GM11168 (cell line): ENCODE results near the gene TIGD2.

Experiments
- in situ Hi-C: fragments of 300-500 bp; cut with MboI; formaldehyde crosslinking; loops from one replicate; pipeline ENCODE4 v1.12.0; 2022; ENCODE audit warnings: low sequenced_read_pairs; ENCODE audit not compliant: unreplicated experiment

The TIGD2 gene

DNA sequence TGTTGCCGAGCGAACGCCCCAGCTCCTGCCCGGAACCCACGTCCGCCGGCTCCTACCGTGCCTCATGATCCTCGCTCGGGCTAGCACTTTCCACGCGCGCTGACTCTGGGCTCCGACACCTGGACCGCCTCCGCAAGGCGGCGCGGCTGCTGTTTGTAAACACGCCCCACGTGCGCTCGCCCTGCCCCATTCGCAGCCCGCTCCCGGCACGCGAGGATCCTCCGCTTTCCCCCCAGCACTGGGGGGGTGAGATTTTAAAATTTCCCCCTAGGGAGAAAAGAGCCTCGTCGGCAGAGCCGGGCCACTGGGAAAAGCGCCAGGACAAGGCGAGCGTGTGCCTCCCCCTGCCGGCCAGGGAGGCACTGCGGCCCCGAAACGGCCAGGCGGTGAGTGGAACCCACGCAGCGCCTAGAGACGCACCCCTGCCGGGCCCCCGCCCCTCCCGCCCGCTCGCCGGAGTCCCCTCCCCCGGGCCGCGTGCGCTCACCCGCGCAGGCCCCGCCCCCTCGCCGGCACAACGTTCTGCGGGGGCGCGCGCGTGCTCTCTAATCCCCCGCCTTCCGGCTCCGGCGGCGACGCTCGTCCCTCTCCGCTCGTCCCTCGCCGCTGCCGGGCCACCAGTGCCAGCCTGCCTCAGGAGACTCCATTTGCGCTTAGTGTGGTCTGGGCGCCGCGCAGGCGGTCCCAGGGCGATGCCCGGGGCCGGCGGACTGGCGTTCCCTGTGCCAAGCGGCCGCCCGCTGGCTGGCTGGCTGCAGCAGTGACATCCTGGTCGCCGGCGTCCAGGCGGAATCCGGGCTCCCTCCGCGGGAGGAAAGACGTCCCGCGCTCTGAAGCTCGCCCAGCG lies at the start of gene TIGD2:
Gene TIGD2 (plus strand): TSS at position 548 of the 847 bp plus-strand sequence. CDS start 1,442 bp downstream, outside the sequence.
- in situ Hi-C loops, result loop anchor here (10.0 kb wide), 1 partner anchor 706 kb away; no protein-coding TSS in a partner anchor

- in situ Hi-C loops, result no loop called here
Measured at GRCh38 chr4:89064848-89065247, 46.5 kb upstream of the TIGD2 start.

GRCh38 chr4:89067417-89067816 lies 43.9 kb upstream of the TIGD2 start:
- in situ Hi-C loops, result no loop called here

DNA sequence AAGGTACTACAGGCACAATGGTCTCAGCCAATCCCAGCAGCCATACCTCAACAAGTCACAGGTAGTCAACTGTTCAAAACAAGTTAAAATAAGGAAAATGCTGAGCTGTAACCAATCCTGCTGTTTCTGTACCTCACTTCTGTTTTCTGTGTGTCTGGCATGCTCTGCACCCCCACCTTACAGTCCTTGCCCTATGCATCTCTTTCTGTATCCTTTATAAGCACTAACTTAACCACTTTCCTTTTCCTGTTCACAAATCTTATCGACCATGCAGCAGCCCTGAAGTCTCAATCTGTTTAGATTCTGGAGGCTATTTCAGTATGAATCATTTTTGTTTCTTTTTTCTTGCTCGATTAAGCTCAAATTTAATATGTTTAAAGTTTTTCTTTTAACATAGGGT lies 41.9 kb upstream of the TIGD2 start:
- in situ Hi-C loops, result no loop called here

DNA sequence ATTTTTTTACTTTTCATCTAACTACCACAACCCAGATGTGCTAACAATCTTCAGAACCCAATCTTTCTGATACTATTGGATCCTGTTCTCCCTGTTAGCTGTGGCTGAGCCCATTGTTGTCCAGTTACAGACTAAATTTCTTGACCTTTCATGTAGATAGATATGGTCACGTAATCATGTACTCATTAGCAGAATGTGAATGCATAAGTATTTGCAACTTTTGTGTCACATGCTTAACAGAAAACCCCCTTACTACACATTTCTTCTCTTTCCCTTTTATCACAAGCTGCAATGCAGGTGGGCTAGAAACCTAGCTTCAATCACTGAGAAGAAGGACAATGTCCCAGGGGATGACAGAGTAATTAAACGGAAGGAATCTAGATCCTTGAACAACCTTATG lies 41.3 kb upstream of the TIGD2 start:
- in situ Hi-C loops, result no loop called here

DNA sequence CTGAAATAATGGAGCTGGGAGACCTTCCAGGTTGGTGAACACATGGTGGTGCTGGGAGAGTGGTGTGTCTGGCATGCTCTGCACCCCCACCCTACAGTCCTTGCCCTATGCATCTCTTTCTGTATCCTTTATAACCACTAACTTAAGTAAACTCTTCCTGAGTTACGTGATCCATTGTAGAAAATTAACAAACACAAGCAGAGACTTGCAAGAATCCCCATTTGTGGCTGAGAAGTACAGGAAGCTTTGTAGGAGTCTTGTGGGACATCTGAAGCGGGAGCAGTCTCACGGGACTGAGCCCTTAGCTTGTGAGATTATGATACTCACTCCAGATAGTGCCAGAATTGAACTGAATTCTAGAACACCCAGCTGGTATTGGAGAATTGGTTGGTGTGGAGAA lies 40.0 kb upstream of the TIGD2 start:
- in situ Hi-C loops, result no loop called here

DNA sequence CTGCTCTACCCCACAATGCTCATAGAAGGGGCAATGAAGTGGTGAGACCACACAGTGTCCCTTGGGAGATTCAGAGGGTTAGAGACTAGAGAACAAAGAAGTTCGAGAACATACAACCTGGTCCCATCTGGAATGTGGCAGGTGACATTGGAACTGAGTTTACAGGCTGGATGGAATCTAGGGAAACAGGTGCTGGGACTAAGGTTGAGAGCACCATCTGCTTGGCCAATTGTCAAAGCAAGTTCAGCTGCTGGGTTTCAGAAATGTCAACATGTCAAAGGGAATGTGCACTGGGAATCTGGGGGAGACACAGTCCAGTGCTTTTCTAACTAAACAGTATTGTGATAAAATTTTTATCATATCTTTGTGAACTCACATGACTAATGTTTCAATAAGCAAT lies 38.4 kb upstream of the TIGD2 start:
- in situ Hi-C loops, result no loop called here

- in situ Hi-C loops, result no loop called here
Measured at GRCh38 chr4:89077761-89078160, 33.6 kb upstream of the TIGD2 start.

GRCh38 chr4:89078300-89078699 lies 33.0 kb upstream of the TIGD2 start:
- in situ Hi-C loops, result no loop called here

- in situ Hi-C loops, result no loop called here
Measured at GRCh38 chr4:89099034-89099433, 12.3 kb upstream of the TIGD2 start.

- in situ Hi-C loops, result no loop called here
Measured at GRCh38 chr4:89099471-89099870, 11.9 kb upstream of the TIGD2 start.

GRCh38 chr4:89100853-89101252 lies 10.5 kb upstream of the TIGD2 start:
- in situ Hi-C loops, result no loop called here

DNA sequence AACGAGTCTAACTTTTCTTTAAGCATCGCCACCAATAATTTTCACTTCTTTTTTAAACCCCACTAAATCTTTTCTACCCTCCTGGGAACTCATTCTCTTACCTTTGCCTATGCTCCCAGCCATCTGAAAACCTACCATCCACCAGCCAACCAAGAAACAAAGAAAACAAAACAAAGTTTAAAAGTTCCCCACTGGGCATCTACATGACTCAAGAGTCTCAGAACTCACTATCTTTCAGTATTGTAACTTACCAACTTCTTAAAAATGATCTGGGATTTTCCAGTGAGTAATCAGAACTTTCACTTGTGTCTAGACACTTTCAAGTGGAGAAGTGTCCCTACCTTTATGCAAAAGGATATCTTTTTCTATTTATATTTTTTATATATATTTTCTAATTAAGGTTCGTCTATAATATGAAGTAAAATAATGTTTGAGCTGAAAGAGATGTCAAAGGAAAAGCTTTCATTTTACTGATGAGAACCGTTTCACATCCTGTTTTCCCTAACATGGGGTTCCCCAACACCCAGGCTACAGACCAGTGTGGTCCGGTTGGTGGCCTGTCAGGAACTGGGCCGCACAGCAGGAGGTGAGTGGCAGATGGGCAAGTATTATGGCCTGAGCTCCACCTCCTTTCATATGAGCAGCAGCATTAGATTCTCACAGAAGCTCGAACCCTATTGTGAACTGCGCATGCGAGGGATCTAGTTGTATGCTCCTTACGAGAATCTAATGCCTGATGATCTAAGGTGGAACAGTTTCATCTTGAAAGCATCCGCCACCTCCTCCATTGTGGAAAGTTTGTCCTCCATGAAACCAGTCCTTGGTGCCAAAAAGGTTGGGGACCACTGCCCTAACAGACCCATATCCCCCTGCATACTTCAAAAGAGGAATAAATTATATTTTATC lies 9.8 kb upstream of the TIGD2 start:
- in situ Hi-C loops, result no loop called here

DNA sequence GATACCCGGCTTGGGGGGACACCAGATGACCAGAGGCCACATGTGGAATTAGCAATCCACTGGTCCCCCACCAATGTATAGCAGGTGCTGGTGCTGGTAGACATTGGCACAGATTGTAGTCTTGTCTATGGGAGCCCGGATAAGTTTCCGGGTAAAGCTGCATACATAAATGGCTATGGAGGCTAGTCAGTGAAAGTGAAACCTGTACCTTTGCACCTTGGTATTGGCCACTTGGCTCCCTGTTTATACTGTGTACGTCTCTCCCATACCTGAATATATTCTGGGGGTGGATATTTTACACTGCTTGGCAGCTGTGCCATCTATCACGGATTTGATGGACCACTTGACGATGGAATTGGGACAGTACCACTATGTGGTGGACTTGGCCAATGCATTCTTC lies 5.6 kb upstream of the TIGD2 start:
- in situ Hi-C loops, result no loop called here

DNA sequence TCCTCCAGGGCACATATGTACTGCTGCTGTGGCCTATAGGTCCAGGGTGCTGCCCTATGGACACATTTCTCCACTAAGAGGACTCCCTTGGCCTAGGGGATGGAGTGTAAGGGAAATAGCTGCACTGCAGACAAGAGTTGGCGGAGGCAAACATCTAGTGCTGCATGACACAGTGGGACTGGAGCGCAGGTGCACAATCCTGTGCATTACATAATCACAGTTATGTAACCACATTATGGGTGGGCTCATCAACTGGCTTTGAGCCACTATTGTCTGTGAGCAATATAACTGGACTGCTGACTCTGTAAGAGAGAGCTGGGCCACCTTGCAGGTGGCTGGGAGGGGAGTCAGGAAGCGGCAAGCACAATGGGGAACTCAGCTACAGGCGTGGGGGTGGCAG lies 3.2 kb upstream of the TIGD2 start:
- in situ Hi-C loops, result no loop called here

- in situ Hi-C loops, result loop anchor here (10.0 kb wide), 1 partner anchor 705 kb away; no protein-coding TSS in a partner anchor
Measured at GRCh38 chr4:89109841-89110540, 1.3 kb upstream of the TIGD2 start.

- in situ Hi-C loops, result loop anchor here (10.0 kb wide), 1 partner anchor 706 kb away; no protein-coding TSS in a partner anchor
Measured at GRCh38 chr4:89110541-89110985, 770 bp upstream of the TIGD2 start.

DNA sequence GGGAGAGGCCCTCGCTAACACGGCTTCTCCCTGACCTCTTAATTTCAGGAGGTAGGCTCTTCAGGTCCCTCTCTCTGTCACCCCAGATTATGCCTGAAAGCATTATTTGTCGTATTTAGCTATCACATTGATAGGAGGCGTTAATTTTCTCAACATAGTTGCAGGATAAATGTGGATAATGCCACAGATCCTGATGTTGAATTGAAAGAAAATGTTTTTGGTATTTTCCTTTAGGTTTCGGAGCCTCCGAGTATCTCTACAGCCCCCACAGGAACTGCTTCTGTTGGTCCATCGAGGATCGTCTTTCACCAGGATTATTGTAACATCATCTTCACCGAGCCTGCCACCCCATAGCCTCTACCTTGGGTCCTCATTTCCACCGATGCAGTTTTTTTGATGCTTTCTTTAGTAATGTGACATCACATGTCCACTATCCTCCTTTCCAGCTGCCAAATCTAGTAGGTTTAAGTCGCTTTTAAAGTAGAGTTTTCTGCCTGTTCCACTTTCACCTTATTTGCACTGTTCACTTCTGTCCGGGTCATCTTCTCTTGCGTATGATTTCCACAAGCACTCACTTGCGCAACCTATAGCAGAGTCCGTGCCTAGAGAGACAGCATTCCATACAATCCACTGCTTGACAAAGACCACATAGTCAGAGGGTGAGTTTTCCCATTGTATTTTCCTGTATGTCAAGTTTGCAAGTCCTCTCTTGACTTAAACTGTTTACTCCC lies 665 bp downstream of the TIGD2 start:
- in situ Hi-C loops, result loop anchor here (10.0 kb wide), 1 partner anchor 707 kb away; no protein-coding TSS in a partner anchor

GRCh38 chr4:89113415-89113814 lies 2.1 kb downstream of the TIGD2 start:
- in situ Hi-C loops, result loop anchor here (10.0 kb wide), 1 partner anchor 709 kb away; no protein-coding TSS in a partner anchor
